Karpas-422 (cell line): Measurements from ENCODE around the gene SLC25A22. TPM values are rescaled to one million over a fixed set of nuclear protein-coding genes. Genes with fewer than 3 reads are reported as not detected.
A peak's percentile ranks its signal among the peaks of the same experiment; 100 is the strongest.

Source experiments
- DNase-seq: peaks from one replicate; pipeline ENCODE4 v3.0.0-alpha.2; 2015
- H2AFZ ChIP-seq: fragments of 200-600 bp; sonication (generic); 2 replicates; pipeline ENCODE4 v1.6.1; 2014; ENCODE audit warnings: antibody characterized with exemption, low read length, mixed read lengths
- H3K27ac ChIP-seq: fragments of 200-600 bp; sonication (generic); 2 replicates; pipeline ENCODE4 v1.5.1; 2014; ENCODE audit warnings: mild to moderate bottlenecking, low read length, moderate library complexity
- H3K27me3 ChIP-seq: fragments of 200-600 bp; sonication (generic); 2 replicates; pipeline ENCODE4 v1.6.1; 2014; ENCODE audit warnings: low read length, mixed read lengths
- H3K36me3 ChIP-seq: fragments of 200-600 bp; sonication (generic); 2 replicates; pipeline ENCODE4 v1.6.1; 2014; ENCODE audit warnings: low read length, mixed read lengths; ENCODE audit not compliant: insufficient read depth
- H3K4me1 ChIP-seq: fragments of 200-600 bp; sonication (generic); 2 replicates; pipeline ENCODE4 v1.6.1; 2014; ENCODE audit warnings: mild to moderate bottlenecking, low read length, mixed read lengths
- H3K4me2 ChIP-seq: fragments of 200-600 bp; sonication (generic); 2 replicates; pipeline ENCODE4 v1.6.1; 2014; ENCODE audit warnings: low read length, low read depth, mild to moderate bottlenecking; ENCODE audit not compliant: poor library complexity, severe bottlenecking
- H3K4me3 ChIP-seq: fragments of 200-600 bp; sonication (generic); 2 replicates; pipeline ENCODE4 v1.5.1; 2014; ENCODE audit warnings: mild to moderate bottlenecking, antibody characterized with exemption, low read length, mixed read lengths
- H3K79me2 ChIP-seq: fragments of 200-600 bp; sonication (generic); 2 replicates; pipeline ENCODE4 v1.6.1; 2014; ENCODE audit warnings: mild to moderate bottlenecking, low read length, mixed read lengths
- H3K9ac ChIP-seq: fragments of 200-600 bp; sonication (generic); 2 replicates; pipeline ENCODE4 v1.6.0; 2014; ENCODE audit warnings: low read length
- H3K9me2 ChIP-seq: fragments of 200-600 bp; sonication (generic), shearing (Covaris generic); replicated peaks from 2 replicates; pipeline ENCODE4 v1.6.0; 2014; ENCODE audit warnings: mild to moderate bottlenecking, low read length, moderate library complexity; ENCODE audit not compliant: insufficient read depth
- H3K9me3 ChIP-seq: fragments of 300-700, 200-600 bp; sonication (generic); 2 replicates; pipeline ENCODE4 v1.6.1; 2014; ENCODE audit warnings: low read length, mixed read lengths
- H4K20me1 ChIP-seq: fragments of 200-600 bp; sonication (generic); 2 replicates; pipeline ENCODE4 v1.6.1; 2014; ENCODE audit warnings: mild to moderate bottlenecking, antibody characterized with exemption, low read length, low read depth; ENCODE audit not compliant: insufficient read depth
- total RNA-seq: library from RNA; depleted of rRNA; stranded (reverse); fragments of >200 nt; shearing (Covaris generic); gene quantifications from 2 replicates; pipeline ENCODE4 v1.2.3, GENCODE V29; 2014; ENCODE audit warnings: low replicate concordance

The SLC25A22 gene
- total RNA-seq, 1 experiment from 2014 or later, result 9.3 TPM

DNA sequence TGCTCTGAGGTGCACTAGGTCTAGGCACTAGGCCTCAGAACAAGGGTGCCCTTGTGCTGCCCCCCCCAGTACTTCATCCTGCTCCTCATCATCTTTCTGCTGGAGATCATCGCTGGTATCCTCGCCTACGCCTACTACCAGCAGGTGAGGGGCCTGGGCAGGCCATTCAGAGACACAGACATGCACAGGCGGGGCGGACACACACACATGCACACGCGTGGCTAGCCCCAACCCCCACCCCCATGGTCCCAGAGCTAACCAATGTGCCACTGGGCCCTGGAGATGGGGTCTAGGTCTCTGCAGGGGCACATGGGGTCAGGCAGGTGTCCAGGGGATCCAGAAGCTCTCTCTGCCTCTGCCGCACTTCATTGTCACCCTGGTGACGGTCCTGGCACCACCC lies 38.6 kb upstream of the SLC25A22 start:
- H2AFZ ChIP-seq, result no peak overlapping the region
- H3K27me3 ChIP-seq, result no peaks in the 10 kb centered on the region
- 0 out of 2 replicates have a peak, but pooled peaks cover 3% of the 10 kb centered on the region for H3K36me3 ChIP-seq
- H3K27ac ChIP-seq, result no peak overlapping the region
- no peak overlapping the region for H3K4me2 ChIP-seq
- H3K9me3 ChIP-seq, result no peaks in the 10 kb centered on the region
- no peak for DNase-seq
- H3K9me2 ChIP-seq, result no peaks in the 10 kb centered on the region
- H3K4me1 ChIP-seq, result peaks cover 24% of the 10 kb centered on the region
- H3K79me2 ChIP-seq, result peaks cover 18% of the 10 kb centered on the region
- no peak overlapping the region for H3K9ac ChIP-seq
- H4K20me1 ChIP-seq, result peaks cover 27% of the 10 kb centered on the region; the same call in 1 of the 2 replicates
- H3K4me3 ChIP-seq, result no peak overlapping the region

DNA sequence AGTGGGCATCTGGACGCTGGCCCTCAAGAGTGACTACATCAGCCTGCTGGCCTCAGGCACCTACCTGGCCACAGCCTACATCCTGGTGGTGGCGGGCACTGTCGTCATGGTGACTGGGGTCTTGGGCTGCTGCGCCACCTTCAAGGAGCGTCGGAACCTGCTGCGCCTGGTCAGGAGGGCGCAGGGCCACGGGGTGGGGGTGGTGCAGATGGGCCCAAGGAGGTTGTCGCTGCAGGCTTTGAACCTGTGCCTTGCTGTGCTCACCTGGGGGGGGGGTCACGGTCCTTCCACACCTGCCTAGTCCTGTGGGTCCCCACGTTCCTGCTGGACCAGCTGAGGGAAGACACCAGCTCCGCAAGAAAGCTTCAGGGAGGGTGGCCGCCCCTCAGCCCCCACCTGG lies 38.2 kb upstream of the SLC25A22 start:
- no peak overlapping the region for H2AFZ ChIP-seq
- peaks cover 29% of the 10 kb centered on the region; the same call in 1 of the 2 replicates for H4K20me1 ChIP-seq
- 0 out of 2 replicates have a peak, but pooled peaks cover 3% of the 10 kb centered on the region for H3K36me3 ChIP-seq
- no peaks in the 10 kb centered on the region for H3K27me3 ChIP-seq
- no peaks in the 10 kb centered on the region for H3K9me2 ChIP-seq
- H3K9ac ChIP-seq, result no peak overlapping the region
- no peak for DNase-seq
- H3K4me3 ChIP-seq, result no peak overlapping the region
- no peak overlapping the region for H3K27ac ChIP-seq
- H3K4me2 ChIP-seq, result no peak overlapping the region
- no peaks in the 10 kb centered on the region for H3K9me3 ChIP-seq
- peaks cover 14% of the 10 kb centered on the region for H3K79me2 ChIP-seq
- H3K4me1 ChIP-seq, result peaks cover 21% of the 10 kb centered on the region

DNA sequence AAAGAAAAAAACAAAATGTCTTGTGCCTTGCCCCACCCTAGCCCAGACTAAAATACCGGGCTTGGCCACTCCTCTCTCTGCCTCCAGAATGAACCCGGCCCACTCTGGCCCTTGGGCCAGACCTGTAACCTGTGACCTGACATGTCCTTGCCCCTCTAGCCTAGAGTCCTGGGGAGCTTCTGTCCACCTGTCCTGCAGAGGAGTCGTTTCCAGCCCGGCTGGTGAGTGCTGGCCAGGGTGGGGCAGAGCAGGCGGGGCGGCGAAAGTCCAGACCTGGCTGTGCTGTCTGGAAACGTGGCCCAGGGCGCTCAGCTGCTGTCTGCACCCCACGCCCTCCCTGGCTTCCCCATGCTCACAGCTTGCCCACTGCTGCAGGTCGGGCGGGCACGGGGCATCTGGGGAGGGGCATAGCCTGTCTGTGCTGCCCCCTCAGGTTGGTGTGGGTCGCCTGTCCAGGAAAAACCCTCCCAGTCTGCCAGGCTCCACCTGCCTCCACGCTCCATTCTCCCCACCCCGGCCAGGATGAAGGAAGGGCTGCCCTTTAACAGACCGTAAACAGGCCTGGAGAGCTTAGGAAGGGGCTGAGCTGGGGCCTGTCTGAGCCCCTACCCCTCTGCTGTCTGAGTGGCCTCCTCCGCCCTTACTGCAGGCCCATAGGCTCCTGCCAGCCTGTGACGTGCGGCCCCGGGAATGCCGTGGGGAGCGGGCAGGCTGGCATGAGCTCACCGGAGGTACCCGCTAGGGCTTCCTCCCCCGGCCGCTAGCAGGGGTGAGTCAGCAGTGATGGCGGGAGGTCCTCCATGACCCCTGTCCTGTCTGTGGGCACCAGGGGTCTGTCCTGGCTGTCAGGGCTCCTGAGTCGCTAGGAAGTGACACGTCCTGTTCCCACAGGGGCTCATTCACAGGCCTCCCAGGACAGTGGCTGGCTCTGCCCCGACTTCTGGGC lies 36.6 kb upstream of the SLC25A22 start:
- peak; percentile 49 for DNase-seq
- Histone ChIP-seq H2AFZ (no peak overlapping the region), H3K9ac (no peak overlapping the region), H3K27me3 (no peaks in the 10 kb centered on the region), H3K9me3 (no peaks in the 10 kb centered on the region), H3K36me3 (no peaks in the 10 kb centered on the region), H3K27ac (no peak overlapping the region), H3K4me2 (no peak overlapping the region), H3K4me1 (peaks cover 24% of the 10 kb centered on the region), H4K20me1 (peaks cover 19% of the 10 kb centered on the region; the same call in 1 of the 2 replicates), H3K9me2 (no peaks in the 10 kb centered on the region), H3K79me2 (no peaks in the 10 kb centered on the region), H3K4me3 (no peak overlapping the region)

DNA sequence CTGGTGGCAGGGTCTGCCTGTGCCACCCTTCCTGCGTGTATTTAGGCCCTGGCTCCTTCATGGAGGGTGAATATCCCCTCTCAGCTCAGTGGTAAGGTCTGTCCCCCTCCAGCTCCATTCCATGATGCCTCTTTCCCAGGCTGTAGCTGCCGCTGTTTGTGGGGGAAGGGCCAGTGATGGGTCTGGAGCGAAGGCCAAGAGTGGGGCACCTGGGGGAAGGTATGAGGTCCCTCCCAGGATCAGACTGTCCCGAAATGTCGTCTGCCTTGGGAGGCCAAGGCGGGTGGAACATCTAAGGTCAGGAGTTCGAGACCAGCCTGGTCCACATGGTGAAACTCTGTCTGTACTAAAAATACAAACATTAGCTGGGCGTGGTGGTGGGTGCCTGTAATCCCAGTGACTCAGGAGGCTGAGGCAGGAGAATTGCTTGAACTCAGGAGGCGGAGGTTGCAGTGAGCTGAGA lies 35.8 kb upstream of the SLC25A22 start:
- Histone ChIP-seq H3K4me3 (peak overlapping the region; percentile 69), H3K79me2 (no peaks in the 10 kb centered on the region), H3K27me3 (no peaks in the 10 kb centered on the region), H3K9me2 (no peaks in the 10 kb centered on the region), H4K20me1 (peaks cover 26% of the 10 kb centered on the region; the same call in 1 of the 2 replicates), H3K27ac (no peak overlapping the region), H3K4me2 (peak overlapping the region; percentile 73), H3K9ac (peak overlapping the region; percentile 68), H3K36me3 (no peaks in the 10 kb centered on the region), H3K9me3 (no peaks in the 10 kb centered on the region), H2AFZ (no peak overlapping the region), H3K4me1 (peaks cover 32% of the 10 kb centered on the region)
- no peak for DNase-seq

DNA sequence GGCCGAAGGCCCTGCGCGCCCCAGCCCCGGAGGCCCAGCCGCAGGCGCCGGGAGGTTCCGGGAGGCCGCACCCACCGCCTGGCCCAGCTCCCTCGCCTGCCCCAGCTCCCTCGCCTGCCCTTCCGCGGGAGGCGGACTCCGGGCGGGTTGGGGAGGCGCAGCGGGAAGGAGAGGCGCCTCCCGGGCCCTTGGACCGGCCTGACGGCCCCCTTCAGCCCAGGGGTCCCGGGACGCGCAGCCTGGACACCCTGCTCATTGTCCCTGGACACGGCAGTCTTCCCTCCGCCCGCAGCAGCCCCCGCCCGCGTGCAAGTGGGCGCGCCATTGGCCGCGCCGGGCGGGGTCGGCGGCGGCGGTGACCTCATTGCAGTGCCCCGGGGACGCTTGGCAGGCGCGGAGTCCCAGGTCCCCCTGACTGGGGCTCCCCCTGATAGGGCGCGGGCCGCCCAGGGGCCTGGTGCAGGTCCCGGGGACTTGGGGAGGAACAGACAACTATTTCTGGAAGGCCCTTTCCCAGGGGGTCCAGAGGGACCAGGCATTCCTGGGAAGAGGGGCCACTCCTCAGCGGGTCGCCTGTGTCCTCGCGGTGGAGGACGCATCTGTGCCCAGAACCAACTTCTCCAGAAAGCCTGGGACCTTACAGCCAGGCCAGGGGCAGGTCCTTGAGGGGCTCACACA lies 35.2 kb upstream of the SLC25A22 start:
- H2AFZ ChIP-seq, result 0 out of 2 replicates have a peak overlapping the region, but pooled peaks have one; percentile 27
- H3K9me2 ChIP-seq, result no peaks in the 10 kb centered on the region
- H3K79me2 ChIP-seq, result no peaks in the 10 kb centered on the region
- DNase-seq, result peak; percentile 61
- H3K9ac ChIP-seq, result peak overlapping the region; percentile 68
- peaks cover 38% of the 10 kb centered on the region for H3K4me1 ChIP-seq
- H3K27me3 ChIP-seq, result no peaks in the 10 kb centered on the region
- peaks cover 30% of the 10 kb centered on the region; the same call in 1 of the 2 replicates for H4K20me1 ChIP-seq
- no peaks in the 10 kb centered on the region for H3K9me3 ChIP-seq
- H3K27ac ChIP-seq, result no peak overlapping the region
- peak overlapping the region; percentile 69 for H3K4me3 ChIP-seq
- H3K36me3 ChIP-seq, result no peaks in the 10 kb centered on the region
- H3K4me2 ChIP-seq, result peak overlapping the region; percentile 73

DNA sequence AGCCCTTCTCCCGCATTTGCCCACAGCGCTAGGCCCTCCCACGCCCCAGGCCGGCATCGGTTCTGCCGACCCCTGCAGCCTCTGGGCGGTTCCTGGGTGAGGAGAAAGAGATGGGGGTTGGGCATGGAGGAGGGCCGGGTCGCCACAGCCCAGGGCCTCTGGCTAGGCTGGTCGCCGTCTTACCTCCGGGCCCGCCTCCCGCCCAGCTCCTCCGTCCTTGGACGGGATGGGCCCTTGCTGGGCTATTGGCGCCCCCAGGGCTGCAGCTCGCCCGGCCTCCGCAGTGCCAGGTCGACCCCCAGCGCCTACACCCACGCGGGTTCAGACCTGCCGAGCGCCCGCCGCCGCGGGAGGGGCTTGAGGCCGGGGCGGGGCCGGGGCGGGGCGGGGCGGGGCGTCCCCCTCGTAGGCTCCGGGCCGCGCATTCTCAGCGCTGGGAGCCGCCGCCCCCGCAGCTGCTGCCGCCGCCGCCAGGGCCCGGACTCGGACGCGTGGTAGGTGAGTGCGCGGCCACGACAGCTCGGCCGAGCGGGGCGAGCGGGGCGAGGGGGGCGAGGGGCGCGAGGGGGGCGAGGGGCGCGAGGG lies 34.5 kb upstream of the SLC25A22 start, which contains the start of gene CD151:
Gene CD151, plus strand, starts transcription at position 424 of the 585 bp plus-strand sequence. CDS start 3,118 bp downstream, outside the sequence.
- Histone ChIP-seq H3K27me3 (no peaks in the 10 kb centered on the region), H2AFZ (0 out of 2 replicates have a peak within 1 kb of the TSS, but pooled peaks have one; percentile 27), H3K9me3 (no peaks in the 10 kb centered on the region), H4K20me1 (peaks cover 28% of the 10 kb centered on the region; the same call in 1 of the 2 replicates), H3K4me1 (peaks cover 44% of the 10 kb centered on the region), H3K79me2 (no peaks in the 10 kb centered on the region), H3K9me2 (no peaks in the 10 kb centered on the region), H3K36me3 (no peaks in the 10 kb centered on the region), H3K4me2 (peak within 1 kb of the TSS; percentile 73), H3K9ac (peak within 1 kb of the TSS; percentile 68), H3K4me3 (peak within 1 kb of the TSS; percentile 69), H3K27ac (no peak within 1 kb of the TSS)
- DNase-seq, result peak; percentile 81

DNA sequence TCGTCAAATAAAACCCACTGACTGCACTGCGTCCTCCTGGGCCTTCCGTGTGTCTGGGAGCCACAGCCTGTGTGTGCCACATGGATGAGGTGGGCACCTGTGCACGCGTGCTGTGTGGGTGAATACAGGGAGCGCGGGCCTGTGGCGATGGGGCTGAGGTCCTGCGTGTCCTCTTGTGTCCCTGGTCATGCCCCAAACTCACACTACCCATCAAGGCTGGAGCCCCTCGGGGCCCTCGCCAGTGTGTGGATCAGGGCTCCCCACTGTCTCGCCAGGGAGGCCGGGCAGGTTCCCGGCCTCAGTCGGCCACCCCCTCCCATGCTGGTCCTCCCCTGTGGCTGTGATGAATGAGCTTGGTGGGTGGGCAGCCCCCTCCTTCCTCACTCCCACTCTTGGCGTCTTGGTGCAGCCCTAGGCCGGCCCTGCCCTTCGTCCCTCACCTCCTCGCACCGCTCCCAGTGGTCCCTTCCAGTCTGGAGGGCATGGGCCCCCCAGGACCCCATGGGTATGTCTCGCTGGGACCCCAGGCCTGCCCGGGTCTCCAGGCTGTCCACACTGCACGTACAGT lies 34.0 kb upstream of the SLC25A22 start:
- peak overlapping the region; percentile 62 for H3K9ac ChIP-seq
- H2AFZ ChIP-seq, result no peak overlapping the region
- no peaks in the 10 kb centered on the region for H3K79me2 ChIP-seq
- no peaks in the 10 kb centered on the region for H3K36me3 ChIP-seq
- no peak for DNase-seq
- H3K4me1 ChIP-seq, result peaks cover 49% of the 10 kb centered on the region
- H3K27me3 ChIP-seq, result no peaks in the 10 kb centered on the region
- no peak overlapping the region for H3K27ac ChIP-seq
- H3K9me2 ChIP-seq, result no peaks in the 10 kb centered on the region
- H3K4me3 ChIP-seq, result peak overlapping the region; percentile 59; the same call in 1 of the 2 replicates
- peak overlapping the region; percentile 63 for H3K4me2 ChIP-seq
- no peaks in the 10 kb centered on the region for H3K9me3 ChIP-seq
- peaks cover 28% of the 10 kb centered on the region; the same call in 1 of the 2 replicates for H4K20me1 ChIP-seq
